Measurements from ENCODE around the gene TMEM144.
"Not testable (repeated sequence)": the region's sequence is repeated elsewhere in the genome, so short reads cannot be mapped to it uniquely, and the experiment has no call there.

TMEM144 gene

GRCh38 chr4:158217763-158218162 lies 7.5 kb downstream of the TMEM144 start:
- H3K4me1 ChIP-seq (ENCODE audit: insufficient read depth, insufficient read length), result no peaks in the 10 kb centered on the region
- DNase-seq (ENCODE audit: low read depth, low spot score), result no peak
- no peak overlapping the region for H3K4me3 ChIP-seq (ENCODE audit: insufficient read length, low read depth)
- no peaks in the 10 kb centered on the region for H3K27me3 ChIP-seq (ENCODE audit: insufficient read depth, insufficient read length)
- no peaks in the 10 kb centered on the region for H3K36me3 ChIP-seq (ENCODE audit: insufficient read depth, insufficient read length, low read length)
- no peak overlapping the region for H3K9ac ChIP-seq (ENCODE audit: insufficient read length, low read depth)
- no peaks in the 10 kb centered on the region for H3K9me3 ChIP-seq (ENCODE audit: insufficient read depth, low read length)
- TF ChIP-seq ZNF274 (IDR thresholded peaks at IDR 0.05; ENCODE audit: low read depth, low read length) (no peak), YY1 (IDR thresholded peaks at IDR 0.05; ENCODE audit: insufficient read depth, insufficient read length) (no peak), SUZ12 (IDR thresholded peaks at IDR 0.05; ENCODE audit: extremely low read depth, insufficient read depth, insufficient read length) (no peak)

DNA sequence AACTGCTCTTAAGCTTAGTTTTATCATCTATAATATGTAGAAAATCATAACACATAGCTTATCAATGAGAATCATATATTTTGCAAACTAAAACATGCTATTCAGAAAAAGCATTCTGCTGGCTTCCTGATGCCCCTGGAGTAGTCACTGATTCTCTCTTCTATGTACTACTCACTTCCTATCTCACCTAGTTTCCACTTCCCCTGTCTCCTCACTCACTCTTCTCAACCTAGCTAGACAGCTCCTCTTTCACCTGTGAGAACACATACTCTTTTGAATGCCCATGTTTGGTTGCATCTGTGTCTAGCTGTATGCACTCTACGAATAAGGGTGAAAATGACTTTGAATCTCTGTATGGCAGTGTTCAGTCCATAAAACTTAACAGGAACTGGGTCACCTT lies 9.3 kb downstream of the TMEM144 start:
- H3K36me3 ChIP-seq (ENCODE audit: insufficient read depth, insufficient read length, low read length), result no peaks in the 10 kb centered on the region

DNA sequence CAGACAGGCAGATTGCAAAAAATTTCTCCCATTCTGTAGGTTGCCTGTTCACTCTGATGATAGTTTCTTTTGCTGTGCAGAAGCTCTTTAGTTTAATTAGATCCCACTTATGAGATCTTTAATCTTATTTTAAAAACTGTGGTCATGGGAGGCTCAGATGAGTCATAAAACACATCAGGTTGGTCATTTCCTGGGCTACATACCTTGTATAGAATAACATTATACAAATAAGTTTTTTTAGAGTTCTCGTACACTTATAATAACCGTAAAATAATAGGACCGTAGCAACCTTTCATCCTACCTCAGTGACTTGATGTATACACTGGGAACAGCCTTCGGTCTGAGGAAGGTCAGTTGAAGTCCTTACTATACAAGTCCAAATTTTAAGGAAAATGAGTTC lies 14.0 kb downstream of the TMEM144 start:
- H3K27me3 ChIP-seq (ENCODE audit: insufficient read depth, insufficient read length); H3K36me3 ChIP-seq (ENCODE audit: insufficient read depth, insufficient read length, low read length); H3K9ac ChIP-seq (ENCODE audit: insufficient read length, low read depth); DNase-seq (ENCODE audit: low read depth, low spot score); H3K4me1 ChIP-seq (ENCODE audit: insufficient read depth, insufficient read length); H3K4me3 ChIP-seq (ENCODE audit: insufficient read length, low read depth); H3K9me3 ChIP-seq (ENCODE audit: insufficient read depth, low read length): not testable (repeated sequence)

More for the DNA sequence above, 9.3 kb downstream of the TMEM144 start:
- DNase-seq (ENCODE audit: low read depth, low spot score), result no peak
- no peaks in the 10 kb centered on the region for H3K27me3 ChIP-seq (ENCODE audit: insufficient read depth, insufficient read length)
- no peaks in the 10 kb centered on the region for H3K4me1 ChIP-seq (ENCODE audit: insufficient read depth, insufficient read length)
- H3K4me3 ChIP-seq (ENCODE audit: insufficient read length, low read depth), result no peak overlapping the region
- no peak overlapping the region for H3K9ac ChIP-seq (ENCODE audit: insufficient read length, low read depth)
- H3K9me3 ChIP-seq (ENCODE audit: insufficient read depth, low read length), result no peaks in the 10 kb centered on the region
- no peak for TF ChIP-seq SUZ12 (IDR thresholded peaks at IDR 0.05; ENCODE audit: extremely low read depth, insufficient read depth, insufficient read length)
- TF ChIP-seq YY1 (IDR thresholded peaks at IDR 0.05; ENCODE audit: insufficient read depth, insufficient read length), result no peak
- no peak for TF ChIP-seq ZNF274 (IDR thresholded peaks at IDR 0.05; ENCODE audit: low read depth, low read length)

GRCh38 chr4:158224999-158225398 lies 14.7 kb downstream of the TMEM144 start:
- H3K9me3 ChIP-seq (ENCODE audit: insufficient read depth, low read length); H3K27me3 ChIP-seq (ENCODE audit: insufficient read depth, insufficient read length); H3K9ac ChIP-seq (ENCODE audit: insufficient read length, low read depth); DNase-seq (ENCODE audit: low read depth, low spot score); H3K4me3 ChIP-seq (ENCODE audit: insufficient read length, low read depth); H3K36me3 ChIP-seq (ENCODE audit: insufficient read depth, insufficient read length, low read length); H3K4me1 ChIP-seq (ENCODE audit: insufficient read depth, insufficient read length): not testable (repeated sequence)

GRCh38 chr4:158227880-158228279 lies 17.6 kb downstream of the TMEM144 start:
- H3K9ac ChIP-seq (ENCODE audit: insufficient read length, low read depth); DNase-seq (ENCODE audit: low read depth, low spot score): not testable (repeated sequence)

GRCh38 chr4:158228399-158228798 lies 18.1 kb downstream of the TMEM144 start:
- not testable (repeated sequence) for H3K4me3 ChIP-seq (ENCODE audit: insufficient read length, low read depth); H3K9me3 ChIP-seq (ENCODE audit: insufficient read depth, low read length); DNase-seq (ENCODE audit: low read depth, low spot score); H3K27me3 ChIP-seq (ENCODE audit: insufficient read depth, insufficient read length); H3K4me1 ChIP-seq (ENCODE audit: insufficient read depth, insufficient read length); H3K9ac ChIP-seq (ENCODE audit: insufficient read length, low read depth); H3K36me3 ChIP-seq (ENCODE audit: insufficient read depth, insufficient read length, low read length)

More at GRCh38 chr4:158227880-158228279, 17.6 kb downstream of the TMEM144 start:
- not testable (repeated sequence) for H3K4me1 ChIP-seq (ENCODE audit: insufficient read depth, insufficient read length); H3K36me3 ChIP-seq (ENCODE audit: insufficient read depth, insufficient read length, low read length); H3K9me3 ChIP-seq (ENCODE audit: insufficient read depth, low read length); H3K27me3 ChIP-seq (ENCODE audit: insufficient read depth, insufficient read length); H3K4me3 ChIP-seq (ENCODE audit: insufficient read length, low read depth)

DNA sequence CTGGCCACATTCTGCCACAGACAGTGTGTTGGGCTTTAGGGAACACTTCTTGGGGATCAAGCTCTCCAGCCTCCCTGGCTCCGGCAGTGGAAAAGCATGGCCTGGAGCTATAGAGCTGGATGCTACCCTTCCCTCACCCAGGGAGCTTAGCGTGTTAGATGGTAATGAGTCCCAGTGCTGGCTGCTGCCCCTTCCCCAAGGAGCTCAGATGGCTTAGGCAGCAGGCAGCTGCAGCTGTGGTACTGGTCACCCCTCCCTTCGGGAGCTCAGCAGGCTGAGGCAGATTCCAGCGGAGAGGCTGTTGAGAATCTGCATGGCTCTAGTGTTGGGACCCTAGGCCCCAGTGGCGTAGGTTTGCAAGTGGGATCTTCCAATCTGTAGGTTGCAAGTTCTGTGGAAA lies 19.5 kb downstream of the TMEM144 start:
- H3K9ac ChIP-seq (ENCODE audit: insufficient read length, low read depth), result no peak overlapping the region
- no peaks in the 10 kb centered on the region for H3K27me3 ChIP-seq (ENCODE audit: insufficient read depth, insufficient read length)
- no peak for TF ChIP-seq YY1 (IDR thresholded peaks at IDR 0.05; ENCODE audit: insufficient read depth, insufficient read length)
- TF ChIP-seq SUZ12 (IDR thresholded peaks at IDR 0.05; ENCODE audit: extremely low read depth, insufficient read depth, insufficient read length), result no peak
- H3K4me1 ChIP-seq (ENCODE audit: insufficient read depth, insufficient read length), result peaks cover 3% of the 10 kb centered on the region
- no peaks in the 10 kb centered on the region for H3K36me3 ChIP-seq (ENCODE audit: insufficient read depth, insufficient read length, low read length)
- H3K9me3 ChIP-seq (ENCODE audit: insufficient read depth, low read length), result no peaks in the 10 kb centered on the region
- H3K4me3 ChIP-seq (ENCODE audit: insufficient read length, low read depth), result no peak overlapping the region
- no peak for DNase-seq (ENCODE audit: low read depth, low spot score)

- Histone ChIP-seq H3K4me3 (ENCODE audit: insufficient read length, low read depth) (no peak overlapping the region), H3K27me3 (ENCODE audit: insufficient read depth, insufficient read length) (no peaks in the 10 kb centered on the region)
- no peak for DNase-seq (ENCODE audit: low read depth, low spot score)
Measured at GRCh38 chr4:158234671-158235070, 24.4 kb downstream of the TMEM144 start.

More at GRCh38 chr4:158234671-158235070, 24.4 kb downstream of the TMEM144 start:
- H3K36me3 ChIP-seq (ENCODE audit: insufficient read depth, insufficient read length, low read length), result no peaks in the 10 kb centered on the region
- H3K4me1 ChIP-seq (ENCODE audit: insufficient read depth, insufficient read length), result peaks cover 3% of the 10 kb centered on the region
- H3K9ac ChIP-seq (ENCODE audit: insufficient read length, low read depth), result no peak overlapping the region
- H3K9me3 ChIP-seq (ENCODE audit: insufficient read depth, low read length), result no peaks in the 10 kb centered on the region
- TF ChIP-seq YY1 (IDR thresholded peaks at IDR 0.05; ENCODE audit: insufficient read depth, insufficient read length) (no peak), ZNF274 (IDR thresholded peaks at IDR 0.05; ENCODE audit: low read depth, low read length) (no peak), SUZ12 (IDR thresholded peaks at IDR 0.05; ENCODE audit: extremely low read depth, insufficient read depth, insufficient read length) (no peak)

All from NT2/D1 (cell line).